ENCODE data around the gene KCNRG. TPM values are rescaled to one million over a fixed set of nuclear protein-coding genes. Genes with fewer than 3 reads are reported as not detected.

The KCNRG gene
- total and polyA plus RNA-seq, 2 experiments from 2014 or later = 0.60 TPM; not detected in 1

DNA sequence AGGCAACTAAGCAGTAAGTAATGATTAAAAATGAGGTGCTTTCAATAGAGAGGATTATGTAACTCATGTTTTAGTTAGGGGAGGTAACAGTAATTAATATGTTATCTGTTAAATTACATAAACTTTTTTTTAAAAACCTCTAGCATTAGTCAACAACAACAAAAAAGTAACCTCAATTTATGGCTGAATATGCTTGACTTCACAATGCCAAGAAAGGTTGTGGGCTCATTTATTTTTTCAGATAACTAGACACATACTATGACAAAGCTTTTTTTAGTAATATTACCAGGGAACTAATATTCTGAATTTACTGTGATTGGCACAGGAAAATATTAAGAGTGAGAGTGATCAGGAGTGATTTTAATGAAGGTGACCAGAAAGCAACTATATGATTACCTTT is 54.9 kb downstream of the KCNRG start (continued):
- TF ChIP-seq, protein P1, sequence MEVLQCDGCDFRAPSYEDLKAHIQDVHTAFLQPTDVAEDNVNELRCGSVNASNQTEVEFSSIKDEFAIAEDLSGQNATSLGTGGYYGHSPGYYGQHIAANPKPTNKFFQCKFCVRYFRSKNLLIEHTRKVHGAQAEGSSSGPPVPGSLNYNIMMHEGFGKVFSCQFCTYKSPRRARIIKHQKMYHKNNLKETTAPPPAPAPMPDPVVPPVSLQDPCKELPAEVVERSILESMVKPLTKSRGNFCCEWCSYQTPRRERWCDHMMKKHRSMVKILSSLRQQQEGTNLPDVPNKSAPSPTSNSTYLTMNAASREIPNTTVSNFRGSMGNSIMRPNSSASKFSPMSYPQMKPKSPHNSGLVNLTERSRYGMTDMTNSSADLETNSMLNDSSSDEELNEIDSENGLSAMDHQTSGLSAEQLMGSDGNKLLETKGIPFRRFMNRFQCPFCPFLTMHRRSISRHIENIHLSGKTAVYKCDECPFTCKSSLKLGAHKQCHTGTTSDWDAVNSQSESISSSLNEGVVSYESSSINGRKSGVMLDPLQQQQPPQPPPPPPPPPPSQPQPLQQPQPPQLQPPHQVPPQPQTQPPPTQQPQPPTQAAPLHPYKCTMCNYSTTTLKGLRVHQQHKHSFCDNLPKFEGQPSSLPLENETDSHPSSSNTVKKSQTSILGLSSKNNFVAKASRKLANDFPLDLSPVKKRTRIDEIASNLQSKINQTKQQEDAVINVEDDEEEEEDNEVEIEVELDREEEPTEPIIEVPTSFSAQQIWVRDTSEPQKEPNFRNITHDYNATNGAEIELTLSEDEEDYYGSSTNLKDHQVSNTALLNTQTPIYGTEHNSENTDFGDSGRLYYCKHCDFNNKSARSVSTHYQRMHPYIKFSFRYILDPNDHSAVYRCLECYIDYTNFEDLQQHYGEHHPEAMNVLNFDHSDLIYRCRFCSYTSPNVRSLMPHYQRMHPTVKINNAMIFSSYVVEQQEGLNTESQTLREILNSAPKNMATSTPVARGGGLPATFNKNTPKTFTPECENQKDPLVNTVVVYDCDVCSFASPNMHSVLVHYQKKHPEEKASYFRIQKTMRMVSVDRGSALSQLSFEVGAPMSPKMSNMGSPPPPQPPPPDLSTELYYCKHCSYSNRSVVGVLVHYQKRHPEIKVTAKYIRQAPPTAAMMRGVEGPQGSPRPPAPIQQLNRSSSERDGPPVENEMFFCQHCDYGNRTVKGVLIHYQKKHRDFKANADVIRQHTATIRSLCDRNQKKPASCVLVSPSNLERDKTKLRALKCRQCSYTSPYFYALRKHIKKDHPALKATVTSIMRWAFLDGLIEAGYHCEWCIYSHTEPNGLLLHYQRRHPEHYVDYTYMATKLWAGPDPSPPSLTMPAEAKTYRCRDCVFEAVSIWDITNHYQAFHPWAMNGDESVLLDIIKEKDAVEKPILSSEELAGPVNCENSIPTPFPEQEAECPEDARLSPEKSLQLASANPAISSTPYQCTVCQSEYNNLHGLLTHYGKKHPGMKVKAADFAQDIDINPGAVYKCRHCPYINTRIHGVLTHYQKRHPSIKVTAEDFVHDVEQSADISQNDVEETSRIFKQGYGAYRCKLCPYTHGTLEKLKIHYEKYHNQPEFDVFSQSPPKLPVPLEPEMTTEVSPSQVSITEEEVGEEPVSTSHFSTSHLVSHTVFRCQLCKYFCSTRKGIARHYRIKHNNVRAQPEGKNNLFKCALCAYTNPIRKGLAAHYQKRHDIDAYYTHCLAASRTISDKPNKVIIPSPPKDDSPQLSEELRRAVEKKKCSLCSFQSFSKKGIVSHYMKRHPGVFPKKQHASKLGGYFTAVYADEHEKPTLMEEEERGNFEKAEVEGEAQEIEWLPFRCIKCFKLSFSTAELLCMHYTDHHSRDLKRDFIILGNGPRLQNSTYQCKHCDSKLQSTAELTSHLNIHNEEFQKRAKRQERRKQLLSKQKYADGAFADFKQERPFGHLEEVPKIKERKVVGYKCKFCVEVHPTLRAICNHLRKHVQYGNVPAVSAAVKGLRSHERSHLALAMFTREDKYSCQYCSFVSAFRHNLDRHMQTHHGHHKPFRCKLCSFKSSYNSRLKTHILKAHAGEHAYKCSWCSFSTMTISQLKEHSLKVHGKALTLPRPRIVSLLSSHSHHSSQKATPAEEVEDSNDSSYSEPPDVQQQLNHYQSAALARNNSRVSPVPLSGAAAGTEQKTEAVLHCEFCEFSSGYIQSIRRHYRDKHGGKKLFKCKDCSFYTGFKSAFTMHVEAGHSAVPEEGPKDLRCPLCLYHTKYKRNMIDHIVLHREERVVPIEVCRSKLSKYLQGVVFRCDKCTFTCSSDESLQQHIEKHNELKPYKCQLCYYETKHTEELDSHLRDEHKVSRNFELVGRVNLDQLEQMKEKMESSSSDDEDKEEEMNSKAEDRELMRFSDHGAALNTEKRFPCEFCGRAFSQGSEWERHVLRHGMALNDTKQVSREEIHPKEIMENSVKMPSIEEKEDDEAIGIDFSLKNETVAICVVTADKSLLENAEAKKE (CRISPR knock-in tag; IDR thresholded peaks at IDR 0.05) = no peak

MicroRNA genes within 50 kb of the gene (microRNA counts, 767-probe panel; counts per million panel counts)
- microRNA hsa-miR-15a-5p = 8,604 counts per million, percentile 54 among the panel's probes with 10 or more counts
- 10,914 counts per million, percentile 74 among the panel's probes with 10 or more counts for microRNA hsa-miR-16-5p

Small RNAs within 50 kb of the gene (microRNA-seq; reads per million reads assigned to microRNA genes)
- gene MIR15A = 195 reads per million, percentile 72 among the genes with 10 or more reads in this experiment
- 95.0 reads per million, percentile 63 among the genes with 10 or more reads in this experiment for gene MIR16-1
- gene MIR3613 = 1.3 reads per million

Small RNAs within 50 kb of the gene (small RNA-seq; reads per million reads assigned to genes)
- 0.40 reads per million, percentile 25 among the genes with 10 or more reads in this experiment for gene MIR16-1 (ENCODE audit: low replicate concordance)
- gene MIR3613 (ENCODE audit: low replicate concordance) = not detected
- not detected for gene RF02105 (ENCODE audit: low replicate concordance)
- not detected for gene RF02106 (ENCODE audit: low replicate concordance)
- not detected for gene RF02107 (ENCODE audit: low replicate concordance)
- gene RF02108 (ENCODE audit: low replicate concordance) = not detected

Other genes with a start within 250 kb of the KCNRG start
- 50.9 and 55.7 TPM in 2 replicates for gene KPNA3, start 222.8 kb upstream of the KCNRG start, total RNA-seq (2014; rRNA removed; shearing (Covaris generic))
- gene KPNA3, start 222.8 kb upstream of the KCNRG start, polyA plus RNA-seq (2016; fragmentation: Nextera tagmentation; extraction: Ambion mirVana) = 26.8 and 30.5 TPM in 2 replicates
- gene SPRYD7, start 79.1 kb upstream of the KCNRG start, total RNA-seq (2014; rRNA removed; shearing (Covaris generic)) = 2.0 and 2.9 TPM in 2 replicates
- gene SPRYD7, start 79.1 kb upstream of the KCNRG start, polyA plus RNA-seq (2016; fragmentation: Nextera tagmentation; extraction: Ambion mirVana) = 6.6 and 7.4 TPM in 2 replicates
- 21.6 and 25.3 TPM in 2 replicates for gene TRIM13, start 18.4 kb upstream of the KCNRG start, total RNA-seq (2014; rRNA removed; shearing (Covaris generic))
- gene TRIM13, start 18.4 kb upstream of the KCNRG start, polyA plus RNA-seq (2016; fragmentation: Nextera tagmentation; extraction: Ambion mirVana) = 22.1 and 23.0 TPM in 2 replicates